Testis (tissue), 2 donors: ENCODE data around the gene CFC1.
"Not testable (repeated sequence)": the region's sequence is repeated elsewhere in the genome, so short reads cannot be mapped to it uniquely, and the experiment has no call there.

ENCODE experiments used
- POLR2A ChIP-seq: fragments of 450-650 bp; IDR thresholded peaks from one replicate; pipeline ENCODE4 v1.6.1; 2017; ENCODE audit warnings: antibody characterized with exemption, mild to moderate bottlenecking, moderate library complexity
- TF ChIP-seq, protein P1 (sequence below), 3 experiments: fragments of 450-650 bp in 2 of 3; fragments of 200-600 bp in 1 of 3; sonication (generic) in 1 of 3; IDR thresholded peaks; one replicate each; pipeline ENCODE4 v1.5.1; 2016 to 2019; ENCODE audit warnings: antibody characterized with exemption in 3 of 3, mild to moderate bottlenecking in 2 of 3, moderate library complexity in 1 of 3

DNA sequence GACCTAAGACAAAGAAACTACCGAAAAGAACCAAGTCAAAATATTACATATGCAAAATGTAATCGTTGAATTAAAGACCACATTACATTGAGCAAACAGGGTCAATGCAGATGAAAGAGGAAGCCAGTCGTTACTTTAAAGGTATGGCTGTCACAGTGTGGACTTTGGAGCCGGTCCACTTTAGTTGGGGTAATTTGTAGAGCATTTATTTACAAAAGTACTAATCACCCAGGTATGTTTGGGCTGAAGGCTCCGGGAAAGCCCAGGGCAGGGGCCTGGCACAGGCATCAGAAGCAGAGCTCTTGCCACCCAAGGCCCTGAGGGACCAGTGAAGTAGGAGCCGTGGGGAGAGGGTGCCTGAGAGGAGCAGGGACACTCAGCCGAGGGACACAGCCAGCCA lies 15.8 kb downstream of the CFC1 start:
- TF ChIP-seq, protein P1, sequence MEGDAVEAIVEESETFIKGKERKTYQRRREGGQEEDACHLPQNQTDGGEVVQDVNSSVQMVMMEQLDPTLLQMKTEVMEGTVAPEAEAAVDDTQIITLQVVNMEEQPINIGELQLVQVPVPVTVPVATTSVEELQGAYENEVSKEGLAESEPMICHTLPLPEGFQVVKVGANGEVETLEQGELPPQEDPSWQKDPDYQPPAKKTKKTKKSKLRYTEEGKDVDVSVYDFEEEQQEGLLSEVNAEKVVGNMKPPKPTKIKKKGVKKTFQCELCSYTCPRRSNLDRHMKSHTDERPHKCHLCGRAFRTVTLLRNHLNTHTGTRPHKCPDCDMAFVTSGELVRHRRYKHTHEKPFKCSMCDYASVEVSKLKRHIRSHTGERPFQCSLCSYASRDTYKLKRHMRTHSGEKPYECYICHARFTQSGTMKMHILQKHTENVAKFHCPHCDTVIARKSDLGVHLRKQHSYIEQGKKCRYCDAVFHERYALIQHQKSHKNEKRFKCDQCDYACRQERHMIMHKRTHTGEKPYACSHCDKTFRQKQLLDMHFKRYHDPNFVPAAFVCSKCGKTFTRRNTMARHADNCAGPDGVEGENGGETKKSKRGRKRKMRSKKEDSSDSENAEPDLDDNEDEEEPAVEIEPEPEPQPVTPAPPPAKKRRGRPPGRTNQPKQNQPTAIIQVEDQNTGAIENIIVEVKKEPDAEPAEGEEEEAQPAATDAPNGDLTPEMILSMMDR (IDR thresholded peaks at IDR 0.05): not testable (repeated sequence)
- not testable (repeated sequence) for TF ChIP-seq POLR2A
